Measurements from ENCODE around the gene TJP3. TPM values are rescaled to one million over a fixed set of nuclear protein-coding genes. Genes with fewer than 3 reads are reported as not detected.

The TJP3 gene
- total RNA-seq, 1 donor from 2014 or later: 2.0 TPM

- TF ChIP-seq EZH2 (IDR thresholded peaks at IDR 0.05; ENCODE audit: insufficient read depth, low read length) (no peak), CTCF (IDR thresholded peaks at IDR 0.05; ENCODE audit: insufficient read depth, low read depth, low read length) (no peak)
- Histone ChIP-seq H3K79me2 (ENCODE audit: insufficient read depth, low read length) (peaks cover 79% of the 10 kb centered on the region), H3K4me2 (ENCODE audit: low read length) (peak overlapping the region; percentile 59), H3K36me3 (ENCODE audit: insufficient read depth, low read length) (no peaks in the 10 kb centered on the region), H3K9ac (ENCODE audit: low read length) (peak overlapping the region; percentile 70), H4K20me1 (ENCODE audit: insufficient read depth, low read length) (peaks cover 61% of the 10 kb centered on the region), H3K4me1 (ENCODE audit: insufficient read depth, low read length) (peaks cover 24% of the 10 kb centered on the region), H3K9me3 (ENCODE audit: insufficient read depth, low read depth, low read length) (peaks cover 6% of the 10 kb centered on the region), H3K4me3 (ENCODE audit: insufficient read depth, low read depth, low read length) (no peak overlapping the region), H2AFZ (ENCODE audit: low read depth, low read length) (no peak overlapping the region), H3K27ac (ENCODE audit: low read depth, low read length) (peak overlapping the region; percentile 88), H3K27me3 (ENCODE audit: insufficient read depth, low read length) (no peaks in the 10 kb centered on the region)
- FAIRE-seq: peak; percentile 43
- Mint-ChIP-seq H3K4me3 (ENCODE audit: unreplicated experiment) (no peak overlapping the region), H3K36me3 (ENCODE audit: low read depth, unreplicated experiment) (peaks cover 17% of the 10 kb centered on the region), H3K9me3 (ENCODE audit: unreplicated experiment) (no peaks in the 10 kb centered on the region), H3K27me3 (ENCODE audit: low read depth, unreplicated experiment) (no peaks in the 10 kb centered on the region), H3K27ac (ENCODE audit: unreplicated experiment) (peak overlapping the region; percentile 85), H3K4me1 (ENCODE audit: low read depth, unreplicated experiment) (peaks cover 9% of the 10 kb centered on the region)
- peak; percentile 91 for DNase-seq (ENCODE audit: low read depth)
Measured at GRCh38 chr19:3684054-3684816, 23.9 kb upstream of the TJP3 start.

GRCh38 chr19:3684817-3685410 is 23.3 kb upstream of the TJP3 start:
- H3K4me3 ChIP-seq (ENCODE audit: insufficient read depth, low read depth, low read length): no peak overlapping the region
- TF ChIP-seq CTCF (IDR thresholded peaks at IDR 0.05; ENCODE audit: insufficient read depth, low read depth, low read length) (no peak), EZH2 (IDR thresholded peaks at IDR 0.05; ENCODE audit: insufficient read depth, low read length) (no peak)
- no peaks in the 10 kb centered on the region for H3K27me3 ChIP-seq (ENCODE audit: insufficient read depth, low read length)
- Mint-ChIP-seq H3K4me1 (ENCODE audit: low read depth, unreplicated experiment) (peaks cover 9% of the 10 kb centered on the region), H3K27ac (ENCODE audit: unreplicated experiment) (peak overlapping the region; percentile 53), H3K27me3 (ENCODE audit: low read depth, unreplicated experiment) (no peaks in the 10 kb centered on the region), H3K36me3 (ENCODE audit: low read depth, unreplicated experiment) (peaks cover 13% of the 10 kb centered on the region), H3K4me3 (ENCODE audit: unreplicated experiment) (no peak overlapping the region), H3K9me3 (ENCODE audit: unreplicated experiment) (no peaks in the 10 kb centered on the region)
- peaks cover 24% of the 10 kb centered on the region for H3K4me1 ChIP-seq (ENCODE audit: insufficient read depth, low read length)
- peak overlapping the region; percentile 88 for H3K27ac ChIP-seq (ENCODE audit: low read depth, low read length)
- FAIRE-seq: no peak
- H3K36me3 ChIP-seq (ENCODE audit: insufficient read depth, low read length): no peaks in the 10 kb centered on the region
- H3K9ac ChIP-seq (ENCODE audit: low read length): peak overlapping the region; percentile 59
- H4K20me1 ChIP-seq (ENCODE audit: insufficient read depth, low read length): peaks cover 59% of the 10 kb centered on the region
- peaks cover 79% of the 10 kb centered on the region for H3K79me2 ChIP-seq (ENCODE audit: insufficient read depth, low read length)
- peaks cover 6% of the 10 kb centered on the region for H3K9me3 ChIP-seq (ENCODE audit: insufficient read depth, low read depth, low read length)
- H3K4me2 ChIP-seq (ENCODE audit: low read length): peak overlapping the region; percentile 59
- H2AFZ ChIP-seq (ENCODE audit: low read depth, low read length): no peak overlapping the region
- no peak for DNase-seq (ENCODE audit: low read depth)

- Mint-ChIP-seq H3K4me1 (ENCODE audit: low read depth, unreplicated experiment) (peaks cover 9% of the 10 kb centered on the region), H3K27me3 (ENCODE audit: low read depth, unreplicated experiment) (no peaks in the 10 kb centered on the region), H3K36me3 (ENCODE audit: low read depth, unreplicated experiment) (peaks cover 21% of the 10 kb centered on the region), H3K4me3 (ENCODE audit: unreplicated experiment) (no peak overlapping the region), H3K9me3 (ENCODE audit: unreplicated experiment) (no peaks in the 10 kb centered on the region), H3K27ac (ENCODE audit: unreplicated experiment) (no peak overlapping the region)
- Histone ChIP-seq H3K4me2 (ENCODE audit: low read length) (no peak overlapping the region), H3K4me1 (ENCODE audit: insufficient read depth, low read length) (peaks cover 23% of the 10 kb centered on the region), H3K79me2 (ENCODE audit: insufficient read depth, low read length) (peaks cover 83% of the 10 kb centered on the region), H3K9ac (ENCODE audit: low read length) (no peak overlapping the region), H3K27me3 (ENCODE audit: insufficient read depth, low read length) (no peaks in the 10 kb centered on the region), H3K27ac (ENCODE audit: low read depth, low read length) (no peak overlapping the region), H2AFZ (ENCODE audit: low read depth, low read length) (no peak overlapping the region), H3K4me3 (ENCODE audit: insufficient read depth, low read depth, low read length) (no peak overlapping the region), H3K36me3 (ENCODE audit: insufficient read depth, low read length) (no peaks in the 10 kb centered on the region), H3K9me3 (ENCODE audit: insufficient read depth, low read depth, low read length) (peaks cover 6% of the 10 kb centered on the region), H4K20me1 (ENCODE audit: insufficient read depth, low read length) (peaks cover 69% of the 10 kb centered on the region)
- TF ChIP-seq EZH2 (IDR thresholded peaks at IDR 0.05; ENCODE audit: insufficient read depth, low read length): no peak
- no peak for TF ChIP-seq CTCF (IDR thresholded peaks at IDR 0.05; ENCODE audit: insufficient read depth, low read depth, low read length)
- DNase-seq (ENCODE audit: low read depth) (no peak), FAIRE-seq (no peak)
Measured at GRCh38 chr19:3687393-3687773, 20.8 kb upstream of the TJP3 start.

All from astrocyte (in vitro differentiated cells and primary cell).